Neutrophil (primary cell): ENCODE data around the gene LRBA.
"Not testable (repeated sequence)": the region's sequence is repeated elsewhere in the genome, so short reads cannot be mapped to it uniquely, and the experiment has no call there.

Experiments
- H3K27ac ChIP-seq: fragments of 200-600 bp; sonication (generic); 2 replicates; pipeline ENCODE4 v1.5.1; 2016; ENCODE audit warnings: mild to moderate bottlenecking, moderate library complexity
- H3K27me3 ChIP-seq: fragments of 200-600 bp; sonication (generic); 2 replicates; pipeline ENCODE4 v1.6.0; 2016; ENCODE audit warnings: mild to moderate bottlenecking
- H3K36me3 ChIP-seq: fragments of 200-600 bp; sonication (generic); 2 replicates; pipeline ENCODE4 v1.5.1; 2017
- H3K4me1 ChIP-seq, 2 experiments: fragments of 200-600 bp in 1 of 2; sonication (generic) in 1 of 2; 1 replicate in 1 of 2; 2 replicates in 1 of 2; pipeline versions ENCODE4 v1.5.1 to v1.6.1; 2013 to 2016; ENCODE audit warnings: low read depth in 1 of 2, low read length in 1 of 2, mild to moderate bottlenecking in 1 of 2, moderate library complexity in 1 of 2; ENCODE audit not compliant: control insufficient read depth in 1 of 2, insufficient read depth in 1 of 2
- H3K4me3 ChIP-seq, 2 experiments: fragments of 200-600 bp in 1 of 2; sonication (generic) in 1 of 2; 1 replicate in 1 of 2; 2 replicates in 1 of 2; pipeline ENCODE4 v1.5.1; 2013 to 2016; ENCODE audit warnings: low read depth in 1 of 2, low read length in 1 of 2, mild to moderate bottlenecking in 1 of 2, moderate library complexity in 1 of 2
- H3K9me3 ChIP-seq: fragments of 200-600 bp; sonication (generic); 2 replicates; pipeline ENCODE4 v1.5.1; 2016
- TF ChIP-seq, protein P1 (sequence below): fragments of 200-600 bp; sonication (generic); IDR thresholded peaks from 2 replicates; pipeline ENCODE4 v1.5.1; 2016; ENCODE audit warnings: antibody characterized with exemption

Gene LRBA

DNA sequence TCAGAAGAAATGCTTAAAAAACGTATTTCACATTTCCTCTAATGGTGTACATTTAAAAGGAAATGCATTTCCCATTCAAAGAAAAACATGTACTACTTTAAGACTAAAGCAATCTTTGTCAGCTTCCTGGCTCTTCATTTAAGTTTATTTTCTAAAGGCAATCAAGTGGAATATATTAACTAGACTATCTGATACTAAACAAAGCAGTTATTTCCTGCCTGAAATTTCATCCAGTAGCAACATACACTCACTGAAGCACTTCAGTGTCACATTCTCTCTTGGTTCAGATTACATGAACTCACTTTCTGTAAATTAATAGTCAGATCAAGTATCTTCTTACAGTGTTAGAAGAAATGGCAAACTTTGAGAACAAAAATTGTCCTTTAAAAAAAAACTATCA, 42.5 kb downstream of the LRBA start:
- Histone ChIP-seq H3K36me3 (no peaks in the 10 kb centered on the region), H3K27ac (no peak overlapping the region), H3K4me3 (no peak overlapping the region), H3K9me3 (no peaks in the 10 kb centered on the region), H3K4me1 (no peaks in the 10 kb centered on the region), H3K27me3 (no peaks in the 10 kb centered on the region)
- TF ChIP-seq, protein P1, sequence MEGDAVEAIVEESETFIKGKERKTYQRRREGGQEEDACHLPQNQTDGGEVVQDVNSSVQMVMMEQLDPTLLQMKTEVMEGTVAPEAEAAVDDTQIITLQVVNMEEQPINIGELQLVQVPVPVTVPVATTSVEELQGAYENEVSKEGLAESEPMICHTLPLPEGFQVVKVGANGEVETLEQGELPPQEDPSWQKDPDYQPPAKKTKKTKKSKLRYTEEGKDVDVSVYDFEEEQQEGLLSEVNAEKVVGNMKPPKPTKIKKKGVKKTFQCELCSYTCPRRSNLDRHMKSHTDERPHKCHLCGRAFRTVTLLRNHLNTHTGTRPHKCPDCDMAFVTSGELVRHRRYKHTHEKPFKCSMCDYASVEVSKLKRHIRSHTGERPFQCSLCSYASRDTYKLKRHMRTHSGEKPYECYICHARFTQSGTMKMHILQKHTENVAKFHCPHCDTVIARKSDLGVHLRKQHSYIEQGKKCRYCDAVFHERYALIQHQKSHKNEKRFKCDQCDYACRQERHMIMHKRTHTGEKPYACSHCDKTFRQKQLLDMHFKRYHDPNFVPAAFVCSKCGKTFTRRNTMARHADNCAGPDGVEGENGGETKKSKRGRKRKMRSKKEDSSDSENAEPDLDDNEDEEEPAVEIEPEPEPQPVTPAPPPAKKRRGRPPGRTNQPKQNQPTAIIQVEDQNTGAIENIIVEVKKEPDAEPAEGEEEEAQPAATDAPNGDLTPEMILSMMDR, result no peak

DNA sequence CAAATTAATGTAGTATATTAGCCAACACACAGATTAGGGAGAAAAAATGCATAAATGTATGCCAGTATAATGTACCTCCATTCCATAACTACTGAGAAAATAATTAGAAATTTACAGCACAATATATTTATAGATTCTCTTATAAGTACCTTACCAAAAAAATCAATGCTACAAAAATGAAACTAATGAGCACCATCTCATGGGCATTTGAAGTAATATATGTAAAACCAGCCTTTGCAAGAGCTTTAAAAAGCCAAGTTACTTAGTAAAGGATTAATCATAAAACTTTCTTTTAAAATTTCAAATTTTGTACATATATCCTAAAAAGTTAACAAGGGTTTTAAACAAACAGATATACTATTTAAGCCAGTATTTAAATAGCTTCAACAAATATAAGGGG, 43.2 kb downstream of the LRBA start:
- Histone ChIP-seq H3K27ac (no peak overlapping the region), H3K9me3 (no peaks in the 10 kb centered on the region), H3K36me3 (no peaks in the 10 kb centered on the region), H3K4me3 (no peak overlapping the region), H3K27me3 (no peaks in the 10 kb centered on the region), H3K4me1 (no peaks in the 10 kb centered on the region)
- TF ChIP-seq, protein P1, result no peak

DNA sequence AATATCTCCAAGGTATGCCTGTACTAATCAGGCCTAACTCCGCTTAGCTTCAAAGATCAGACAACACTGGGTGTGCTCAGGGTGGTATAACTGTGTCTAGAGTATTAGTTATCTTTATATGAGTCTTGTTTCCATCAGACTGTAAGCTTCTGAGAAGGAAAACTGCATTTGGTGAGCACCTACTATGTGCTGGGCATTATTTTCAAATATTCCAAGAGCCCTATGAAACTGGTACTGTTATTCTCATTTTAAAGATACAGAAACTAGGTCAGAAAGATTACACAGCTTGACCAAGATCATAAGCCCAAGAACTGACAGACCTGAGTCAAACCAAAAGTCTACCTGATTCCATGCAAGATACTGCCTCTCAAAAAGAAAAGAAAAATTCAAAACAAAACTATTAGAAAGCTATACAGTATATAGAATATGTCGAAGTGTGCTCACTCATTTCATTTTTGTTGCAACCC, 44.4 kb downstream of the LRBA start:
- Histone ChIP-seq H3K36me3 (no peaks in the 10 kb centered on the region), H3K4me3 (no peak overlapping the region), H3K9me3 (no peaks in the 10 kb centered on the region), H3K27me3 (no peaks in the 10 kb centered on the region), H3K4me1 (no peaks in the 10 kb centered on the region), H3K27ac (no peak overlapping the region)
- TF ChIP-seq, protein P1, result no peak

DNA sequence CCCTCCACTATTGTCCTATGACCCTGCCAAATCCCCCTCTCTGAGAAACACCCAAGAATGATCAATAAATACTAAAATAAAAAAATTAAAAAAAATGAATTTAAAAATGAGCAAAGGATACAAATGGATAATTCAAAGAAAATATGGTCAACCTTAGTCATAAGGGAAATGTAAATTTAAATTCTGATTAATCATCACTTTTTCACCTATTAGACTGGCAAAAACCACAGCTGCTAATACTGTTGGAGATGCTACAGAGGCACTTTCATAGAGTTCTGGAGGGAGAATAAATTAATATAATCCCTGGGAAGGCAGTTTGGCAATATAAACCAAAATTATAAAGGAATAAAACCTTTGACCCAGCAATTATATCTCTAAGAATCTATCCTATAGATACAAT, 50.3 kb downstream of the LRBA start:
- Histone ChIP-seq H3K27me3 (no peaks in the 10 kb centered on the region), H3K4me1 (no peaks in the 10 kb centered on the region), H3K9me3 (no peaks in the 10 kb centered on the region), H3K27ac (no peak overlapping the region), H3K4me3 (no peak overlapping the region), H3K36me3 (no peaks in the 10 kb centered on the region)
- TF ChIP-seq, protein P1, result no peak

DNA sequence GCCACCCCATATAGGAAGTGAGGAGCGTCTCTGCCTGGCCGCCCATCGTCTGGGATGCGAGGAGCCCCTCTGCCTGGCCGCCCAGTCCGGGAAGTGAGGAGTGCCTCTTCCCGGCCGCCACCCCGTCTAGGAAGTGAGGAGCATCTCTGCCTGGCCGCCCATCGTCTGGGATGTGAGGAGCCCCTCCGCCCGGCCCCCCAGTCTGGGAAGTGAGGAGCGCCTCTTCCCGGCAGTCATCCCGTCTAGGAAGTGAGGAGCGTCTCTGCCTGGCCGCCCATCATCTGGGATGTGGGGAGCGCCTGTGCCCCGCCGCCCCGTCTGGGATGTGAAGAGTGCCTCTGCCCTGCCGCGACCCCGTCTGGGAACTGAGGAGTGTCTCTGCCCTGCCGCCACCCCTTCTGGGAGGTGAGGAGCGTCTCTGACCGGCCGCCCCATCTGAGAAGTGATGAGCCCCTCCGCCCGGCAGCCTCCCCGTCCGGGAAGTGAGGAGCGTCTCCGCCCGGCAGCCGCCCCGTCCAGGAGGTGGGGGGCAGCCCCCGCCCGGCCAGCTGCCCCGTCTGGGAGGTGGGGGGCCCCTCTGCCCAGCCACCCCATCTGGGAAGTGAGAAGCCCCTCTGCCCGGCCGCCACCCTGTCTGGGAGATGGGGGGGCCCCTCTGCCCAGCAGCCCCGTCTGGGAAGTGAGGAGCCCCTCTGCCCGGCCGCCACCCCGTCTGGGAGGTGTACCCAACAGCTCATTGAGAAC, 51.3 kb downstream of the LRBA start:
- not testable (repeated sequence) for H3K4me1 ChIP-seq, H3K9me3 ChIP-seq, H3K36me3 ChIP-seq, H3K27me3 ChIP-seq, H3K27ac ChIP-seq, H3K4me3 ChIP-seq

DNA sequence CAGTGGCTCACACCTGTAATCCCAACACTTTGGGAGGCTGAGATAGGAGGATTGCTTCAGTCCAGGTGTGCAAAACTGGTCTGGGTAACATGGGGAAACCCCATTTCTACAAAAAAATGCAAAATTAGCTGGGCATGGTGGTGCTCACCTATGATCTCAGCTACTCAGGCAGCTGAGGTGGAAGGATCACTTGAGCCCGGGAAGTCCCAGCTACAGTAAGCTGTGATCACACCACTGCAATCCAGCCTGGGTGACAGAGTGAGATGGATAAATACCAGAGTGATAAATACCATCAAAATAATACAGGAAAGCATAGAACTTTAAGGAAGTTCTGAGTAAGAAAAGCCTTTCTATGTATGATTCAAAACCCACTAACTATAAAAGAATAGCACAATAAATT, 52.8 kb downstream of the LRBA start:
- Histone ChIP-seq H3K4me1 (no peaks in the 10 kb centered on the region), H3K36me3 (no peaks in the 10 kb centered on the region), H3K4me3 (no peak overlapping the region), H3K9me3 (peaks cover 8% of the 10 kb centered on the region), H3K27me3 (no peaks in the 10 kb centered on the region), H3K27ac (no peak overlapping the region)
- TF ChIP-seq, protein P1, result no peak
